ENCODE measurements around the gene SPNS2.

DNA sequence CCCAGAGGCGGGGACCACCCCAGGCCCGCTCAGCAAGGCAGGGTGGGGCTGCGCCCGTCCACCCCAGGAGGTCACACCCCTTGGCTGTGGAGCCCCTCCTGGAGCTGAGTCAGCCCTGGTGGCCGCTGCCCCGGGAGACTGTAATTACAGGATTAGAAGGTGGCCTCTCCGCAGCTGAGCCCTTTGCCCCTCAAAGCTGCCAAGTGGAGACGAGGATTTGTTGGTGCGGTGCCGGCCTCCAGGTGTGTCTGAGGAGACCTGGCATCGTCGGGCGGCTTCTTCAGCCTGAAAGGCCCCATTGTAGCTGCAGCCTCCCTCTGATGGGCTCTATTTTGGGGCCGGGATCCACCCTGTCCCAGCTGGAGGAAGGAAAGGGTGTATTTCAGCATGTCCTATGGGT lies 22.7 kb upstream of the SPNS2 start:
- TF ChIP-seq CTCF (conservative IDR thresholded peaks at IDR 0.05 in 1 of 2, IDR thresholded peaks at IDR 0.05 in 1 of 2; ENCODE audit: low read depth in 1 of 2, low read length in 2 of 2) (no peak), EZH2 (IDR thresholded peaks at IDR 0.05; ENCODE audit: low read length, missing control alignments) (no peak)
